ENCODE results near the gene FNIP2. TPM values are rescaled to one million over a fixed set of nuclear protein-coding genes. Genes with fewer than 3 reads are reported as not detected.

Gene FNIP2
- total RNA-seq, 2 donors from 2014 or later = 31.1 to 39.8 TPM

GRCh38 chr4:158837527-158838141, 68.8 kb downstream of the FNIP2 start:
- WGBS = 100% methylated on average over 2 of the region's 2 CpGs
- no peaks in the 10 kb centered on the region for H3K36me3 ChIP-seq
- intact Hi-C loops (cut with DNase I) = no loop called here
- H3K4me3 ChIP-seq = no peak overlapping the region
- no peaks in the 10 kb centered on the region for H3K4me1 ChIP-seq (replicated peaks)
- no peak overlapping the region for H3K27ac ChIP-seq
- no peaks in the 10 kb centered on the region for H3K27me3 ChIP-seq (replicated peaks; ENCODE audit: insufficient read depth)
- H3K9me3 ChIP-seq = no peaks in the 10 kb centered on the region
- no peak for DNase-seq (ENCODE audit: low spot score)
- TF ChIP-seq POLR2A (IDR thresholded peaks at IDR 0.05) = no peak
- TF ChIP-seq POLR2AphosphoS5 (IDR thresholded peaks at IDR 0.05) = no peak
- TF ChIP-seq, protein P1, sequence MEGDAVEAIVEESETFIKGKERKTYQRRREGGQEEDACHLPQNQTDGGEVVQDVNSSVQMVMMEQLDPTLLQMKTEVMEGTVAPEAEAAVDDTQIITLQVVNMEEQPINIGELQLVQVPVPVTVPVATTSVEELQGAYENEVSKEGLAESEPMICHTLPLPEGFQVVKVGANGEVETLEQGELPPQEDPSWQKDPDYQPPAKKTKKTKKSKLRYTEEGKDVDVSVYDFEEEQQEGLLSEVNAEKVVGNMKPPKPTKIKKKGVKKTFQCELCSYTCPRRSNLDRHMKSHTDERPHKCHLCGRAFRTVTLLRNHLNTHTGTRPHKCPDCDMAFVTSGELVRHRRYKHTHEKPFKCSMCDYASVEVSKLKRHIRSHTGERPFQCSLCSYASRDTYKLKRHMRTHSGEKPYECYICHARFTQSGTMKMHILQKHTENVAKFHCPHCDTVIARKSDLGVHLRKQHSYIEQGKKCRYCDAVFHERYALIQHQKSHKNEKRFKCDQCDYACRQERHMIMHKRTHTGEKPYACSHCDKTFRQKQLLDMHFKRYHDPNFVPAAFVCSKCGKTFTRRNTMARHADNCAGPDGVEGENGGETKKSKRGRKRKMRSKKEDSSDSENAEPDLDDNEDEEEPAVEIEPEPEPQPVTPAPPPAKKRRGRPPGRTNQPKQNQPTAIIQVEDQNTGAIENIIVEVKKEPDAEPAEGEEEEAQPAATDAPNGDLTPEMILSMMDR (IDR thresholded peaks at IDR 0.05) = no peak

GRCh38 chr4:158840131-158840530, 71.3 kb downstream of the FNIP2 start:
- no peak overlapping the region for H3K4me3 ChIP-seq
- no peaks in the 10 kb centered on the region for H3K4me1 ChIP-seq (replicated peaks)
- H3K9me3 ChIP-seq = no peaks in the 10 kb centered on the region
- DNase-seq (ENCODE audit: low spot score) = no peak
- TF ChIP-seq POLR2A (IDR thresholded peaks at IDR 0.05) (no peak), POLR2AphosphoS5 (IDR thresholded peaks at IDR 0.05) (no peak)
- TF ChIP-seq, protein P1 (IDR thresholded peaks at IDR 0.05) = no peak
- no peaks in the 10 kb centered on the region for H3K27me3 ChIP-seq (replicated peaks; ENCODE audit: insufficient read depth)
- no peak overlapping the region for H3K27ac ChIP-seq
- 94% methylated on average over 4 of the region's 4 CpGs for WGBS
- intact Hi-C loops (cut with DNase I) = no loop called here
- no peaks in the 10 kb centered on the region for H3K36me3 ChIP-seq

DNA sequence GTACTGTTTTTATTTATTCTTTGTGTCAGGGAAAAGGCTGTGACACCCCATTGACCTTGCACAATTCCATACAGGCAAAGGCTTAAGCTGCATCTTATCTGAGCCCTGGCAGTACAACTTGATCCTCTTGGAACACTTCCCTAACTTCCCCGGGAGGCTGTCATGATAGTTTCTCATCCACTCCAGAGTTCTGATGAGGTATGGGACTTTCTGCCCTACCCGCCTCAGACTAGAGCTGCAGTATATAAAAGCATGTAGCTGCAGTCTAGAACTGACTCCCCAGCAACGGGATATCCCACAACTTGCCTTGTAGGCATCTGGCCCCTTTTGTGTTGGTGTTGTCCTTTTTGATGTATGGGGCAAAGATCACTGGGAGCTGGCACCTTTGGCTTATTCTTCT, 72.7 kb downstream of the FNIP2 start:
- TF ChIP-seq POLR2AphosphoS5 (IDR thresholded peaks at IDR 0.05) (no peak), POLR2A (IDR thresholded peaks at IDR 0.05) (no peak)
- TF ChIP-seq, protein P1 (IDR thresholded peaks at IDR 0.05) = no peak
- H3K36me3 ChIP-seq = no peaks in the 10 kb centered on the region
- no peaks in the 10 kb centered on the region for H3K4me1 ChIP-seq (replicated peaks)
- no peaks in the 10 kb centered on the region for H3K9me3 ChIP-seq
- WGBS = 63% methylated on average over 3 of the region's 3 CpGs
- intact Hi-C loops (cut with DNase I) = no loop called here
- no peak for DNase-seq (ENCODE audit: low spot score)
- H3K4me3 ChIP-seq = no peak overlapping the region
- H3K27me3 ChIP-seq (replicated peaks; ENCODE audit: insufficient read depth) = no peaks in the 10 kb centered on the region
- H3K27ac ChIP-seq = no peak overlapping the region

DNA sequence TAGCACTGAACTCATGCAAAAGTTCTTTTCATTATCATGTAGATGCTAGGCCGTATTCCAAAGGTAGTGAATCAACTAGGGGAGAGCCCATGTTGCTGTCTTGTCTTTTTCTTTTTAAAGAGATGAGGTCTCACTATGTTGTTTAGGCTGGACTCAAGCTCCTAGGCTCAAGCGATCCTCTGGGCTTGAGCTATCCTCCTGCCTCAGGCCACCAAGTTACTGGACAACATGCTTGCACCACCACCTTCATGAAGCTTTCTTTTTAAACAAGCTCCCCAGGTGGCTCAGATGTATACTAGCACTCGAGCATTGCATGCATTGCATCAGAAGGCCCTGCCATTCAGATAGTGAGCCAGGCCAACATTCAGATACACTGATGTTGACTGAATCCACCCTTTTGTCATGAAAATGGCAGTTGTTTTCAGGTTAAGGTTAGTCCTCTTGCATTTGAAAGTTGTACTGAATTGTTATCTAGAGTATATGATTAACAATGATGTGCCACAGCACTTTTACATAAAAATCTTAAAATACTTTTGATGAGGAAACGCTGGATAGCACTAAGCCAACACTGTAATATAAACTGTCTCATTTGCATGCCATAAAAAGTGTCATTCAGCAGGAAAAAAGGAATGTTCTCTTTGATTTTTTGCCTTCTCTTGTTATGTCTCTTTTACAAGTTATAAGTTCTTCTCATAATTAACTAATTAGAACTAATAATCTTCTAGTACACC, 76.7 kb downstream of the FNIP2 start:
- no peak overlapping the region for H3K4me3 ChIP-seq
- no peak for DNase-seq (ENCODE audit: low spot score)
- no peak overlapping the region for H3K27ac ChIP-seq
- TF ChIP-seq, protein P1 (IDR thresholded peaks at IDR 0.05) = no peak
- no peak for TF ChIP-seq POLR2A (IDR thresholded peaks at IDR 0.05)
- no peak for TF ChIP-seq POLR2AphosphoS5 (IDR thresholded peaks at IDR 0.05)
- H3K9me3 ChIP-seq = no peaks in the 10 kb centered on the region
- H3K27me3 ChIP-seq (replicated peaks; ENCODE audit: insufficient read depth) = no peaks in the 10 kb centered on the region
- H3K4me1 ChIP-seq (replicated peaks) = no peaks in the 10 kb centered on the region
- no peaks in the 10 kb centered on the region for H3K36me3 ChIP-seq
- intact Hi-C loops (cut with DNase I) = no loop called here
- WGBS = 69% methylated on average over 4 of the region's 4 CpGs

GRCh38 chr4:158847535-158847934, 78.7 kb downstream of the FNIP2 start:
- H3K27ac ChIP-seq = no peak overlapping the region
- no peak overlapping the region for H3K4me3 ChIP-seq
- H3K27me3 ChIP-seq (replicated peaks; ENCODE audit: insufficient read depth) = no peaks in the 10 kb centered on the region
- DNase-seq (ENCODE audit: low spot score) = no peak
- H3K36me3 ChIP-seq = no peaks in the 10 kb centered on the region
- no peaks in the 10 kb centered on the region for H3K9me3 ChIP-seq
- no peaks in the 10 kb centered on the region for H3K4me1 ChIP-seq (replicated peaks)
- intact Hi-C loops (cut with DNase I) = no loop called here
- TF ChIP-seq POLR2A (IDR thresholded peaks at IDR 0.05) (no peak), POLR2AphosphoS5 (IDR thresholded peaks at IDR 0.05) (no peak)
- TF ChIP-seq, protein P1 (IDR thresholded peaks at IDR 0.05) = no peak
- WGBS = 100% methylated on average over 4 of the region's 4 CpGs

Data from prostate gland (tissue), 2 donors.